ENCODE measurements around the gene ZBTB47.

The ZBTB47 gene

GRCh38 chr3:42653303-42653559, 266 bp upstream of the ZBTB47 start:
- no peak for DNase-seq

GRCh38 chr3:42654331-42655201, 1.1 kb downstream of the ZBTB47 start:
- DNase-seq, result no peak

GRCh38 chr3:42655331-42655888, 1.9 kb downstream of the ZBTB47 start:
- DNase-seq, result no peak

GRCh38 chr3:42655980-42656679, 2.6 kb downstream of the ZBTB47 start:
- no peak for DNase-seq

- DNase-seq, result no peak
Measured at GRCh38 chr3:42656680-42657610, 3.4 kb downstream of the ZBTB47 start.

GRCh38 chr3:42657675-42658074, 4.2 kb downstream of the ZBTB47 start:
- no peak for DNase-seq

GRCh38 chr3:42658091-42658770, 4.7 kb downstream of the ZBTB47 start:
- no peak for DNase-seq

GRCh38 chr3:42658771-42659390, 5.4 kb downstream of the ZBTB47 start:
- no peak for DNase-seq

- no peak for DNase-seq
Measured at GRCh38 chr3:42659451-42660130, 6.1 kb downstream of the ZBTB47 start.

GRCh38 chr3:42660131-42660715, 6.7 kb downstream of the ZBTB47 start:
- DNase-seq, result no peak

GRCh38 chr3:42660898-42661297, 7.4 kb downstream of the ZBTB47 start:
- no peak for DNase-seq

GRCh38 chr3:42661593-42662022, 8.1 kb downstream of the ZBTB47 start:
- no peak for DNase-seq

- DNase-seq, result no peak
Measured at GRCh38 chr3:42662037-42662812, 8.7 kb downstream of the ZBTB47 start.

GRCh38 chr3:42662813-42663535, 9.5 kb downstream of the ZBTB47 start:
- no peak for DNase-seq

GRCh38 chr3:42663581-42664437, 10.3 kb downstream of the ZBTB47 start:
- DNase-seq, result no peak

- no peak for DNase-seq
Measured at GRCh38 chr3:42664438-42664803, 10.9 kb downstream of the ZBTB47 start.

GRCh38 chr3:42665050-42665878, 11.8 kb downstream of the ZBTB47 start:
- no peak for DNase-seq

GRCh38 chr3:42666022-42666421, 12.5 kb downstream of the ZBTB47 start:
- DNase-seq, result no peak

Measured in DMS79 (cell line).